K562 (cell line): Measurements from ENCODE around the gene CD164. TPM values are rescaled to one million over a fixed set of nuclear protein-coding genes. Genes with fewer than 3 reads are reported as not detected.

ENCODE experiments used
- ARID2 ChIP-seq: fragments of 450-650 bp; IDR thresholded peaks from 2 replicates; pipeline ENCODE4 v1.6.1; 2017; ENCODE audit warnings: antibody characterized with exemption, mild to moderate bottlenecking
- ATF7 ChIP-seq: fragments of 450-650 bp; IDR thresholded peaks from 2 replicates; pipeline ENCODE4 v1.7.1; 2014; ENCODE audit warnings: mild to moderate bottlenecking, moderate library complexity
- BCOR ChIP-seq: fragments of 450-650 bp; IDR thresholded peaks from 2 replicates; pipeline ENCODE4 v1.6.1; 2016
- CC2D1A ChIP-seq: fragments of 450-650 bp; IDR thresholded peaks from 2 replicates; pipeline ENCODE4 v1.6.1; 2017; ENCODE audit warnings: mild to moderate bottlenecking
- CTBP1 ChIP-seq: fragments of 450-650 bp; IDR thresholded peaks from 2 replicates; pipeline ENCODE4 v1.6.1; 2016; ENCODE audit warnings: borderline replicate concordance
- FOXM1 ChIP-seq, 2 experiments: fragments of 450-650 bp in 1 of 2; sonication (generic) in 1 of 2; formaldehyde crosslinking in 1 of 2; IDR thresholded peaks; 2 replicates each; pipeline versions ENCODE4 v1.6.1 to v1.9.0; 2017 to 2022; ENCODE audit warnings: low read depth in 2 of 2, mild to moderate bottlenecking in 2 of 2, missing genetic modification reagents in 1 of 2, moderate library complexity in 1 of 2
- HEY1 ChIP-seq: fragments of 250-450 bp; sonication (Bioruptor Pico); IDR thresholded peaks from 2 replicates; pipeline ENCODE4 v1.5.0; 2020; ENCODE audit warnings: mild to moderate bottlenecking, moderate library complexity, borderline replicate concordance
- LEF1 ChIP-seq: fragments of 450-650 bp; IDR thresholded peaks from 2 replicates; pipeline ENCODE4 v1.6.1; 2016; ENCODE audit warnings: mild to moderate bottlenecking
- PCBP1 ChIP-seq: fragments of 200-400 bp; formaldehyde crosslinking; IDR thresholded peaks from 2 replicates; pipeline ENCODE4 v1.6.1; 2018; ENCODE audit warnings: mild to moderate bottlenecking, low read depth, low read length; ENCODE audit not compliant: poor library complexity, severe bottlenecking
- RB1 ChIP-seq: fragments of 450-650 bp; IDR thresholded peaks from 2 replicates; pipeline ENCODE4 v1.6.1; 2017; ENCODE audit warnings: low read depth, mild to moderate bottlenecking
- TAF7 ChIP-seq: fragments of 450-650 bp; IDR thresholded peaks from 2 replicates; pipeline ENCODE4 v1.6.1; 2016; ENCODE audit warnings: missing genetic modification characterization, missing compliant biosample characterization
- TARDBP ChIP-seq: fragments of 450-650 bp; IDR thresholded peaks from 2 replicates; pipeline ENCODE4 v1.6.1; 2016
- TCF7 ChIP-seq: sonication (generic); IDR thresholded peaks from 2 replicates; pipeline ENCODE4 v1.6.1; 2016; ENCODE audit warnings: antibody characterized with exemption, borderline replicate concordance
- ZNF444 ChIP-seq: fragments of 250-450 bp; sonication (Bioruptor Pico); IDR thresholded peaks from 2 replicates; pipeline ENCODE4 v1.4.0; 2020; ENCODE audit warnings: mild to moderate bottlenecking, moderate library complexity
- polyA plus RNA-seq, 8 experiments: library from polyadenylated mRNA; depleted of rRNA in 4 of 8; stranded (reverse) in 5 of 8; unstranded in 3 of 8; fragments of >200 nt; fragmentation: Nextera tagmentation in 2 of 8; fragmentation: Illumina TruSeq in 1 of 8; extraction: Ambion mirVana in 2 of 8; extraction: Trizol in 1 of 8; gene quantifications; 2 replicates each; pipeline versions ENCODE4 v1.2.1 to v1.2.3, GENCODE V29; 2011 to 2014; ENCODE audit warnings: inconsistent platforms in 1 of 8, missing spikeins in 1 of 8
- total RNA-seq, 7 experiments: library from RNA; depleted of rRNA in 6 of 7; stranded (reverse); fragments of >200 nt in 6 of 7; fragmentation: Illumina TruSeq in 2 of 7; extraction: Trizol in 2 of 7; gene quantifications; 2 replicates each; pipeline versions ENCODE4 v1.2.1 to v1.2.3, GENCODE V29; 2011 to 2021; ENCODE audit warnings: low replicate concordance in 1 of 7
- TF ChIP-seq, protein P1 (sequence below), 3 experiments: IDR thresholded peaks in 2 of 3; conservative IDR thresholded peaks in 1 of 3; 2 replicates each; pipeline ENCODE4 v1.5.1; 2011 to 2012; ENCODE audit warnings: low read length in 3 of 3, mild to moderate bottlenecking in 3 of 3, control low read depth in 2 of 3, improper control_type of control experiment in 1 of 3, inconsistent platforms in 1 of 3, low read depth in 1 of 3, mixed read lengths in 1 of 3, moderate library complexity in 1 of 3; ENCODE audit not compliant: insufficient read depth in 2 of 3
- TF ChIP-seq, protein P2 (sequence below): sonication (generic); formaldehyde crosslinking; IDR thresholded peaks from 2 replicates; pipeline ENCODE4 v1.8.0; 2023; ENCODE audit warnings: missing genetic modification reagents, mild to moderate bottlenecking, borderline replicate concordance

The CD164 gene
- total and polyA plus RNA-seq, 9 of the 15 experiments (the other 6 are each of a cell fraction or from before 2014, with no cell fraction given) = 79.5 to 317 (median 165) TPM

DNA sequence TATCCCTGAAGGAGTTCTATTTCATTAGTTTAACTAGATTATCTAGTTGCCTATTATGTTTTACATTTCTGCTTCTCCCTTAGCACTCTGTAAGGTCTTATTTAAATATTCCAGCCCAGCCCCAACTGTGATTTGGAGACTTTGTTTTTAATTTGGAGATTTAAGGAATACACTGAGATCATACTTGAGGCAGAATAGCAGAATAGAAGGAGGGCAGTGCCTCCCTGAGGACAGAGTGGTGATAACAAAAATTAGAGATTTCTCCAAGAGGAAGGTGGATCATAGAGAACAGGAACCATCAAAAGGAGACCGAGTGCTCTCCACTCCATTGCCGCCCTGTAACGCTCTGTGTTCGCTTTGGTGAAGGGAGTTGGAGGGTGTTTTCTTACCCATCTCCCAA is 14.8 kb upstream of the CD164 start (continued):
- TF ChIP-seq CTBP1 = 0 out of 2 replicates have a peak, but pooled peaks have one; percentile 32
- TF ChIP-seq LEF1 = no peak
- TF ChIP-seq FOXM1 (IDR thresholded peaks at IDR 0.05; ENCODE audit: low read depth) = no peak
- no peak for TF ChIP-seq FOXM1 (CRISPR knock-in tag; IDR thresholded peaks at IDR 0.05; ENCODE audit: low read depth)
- TF ChIP-seq, protein P1, sequence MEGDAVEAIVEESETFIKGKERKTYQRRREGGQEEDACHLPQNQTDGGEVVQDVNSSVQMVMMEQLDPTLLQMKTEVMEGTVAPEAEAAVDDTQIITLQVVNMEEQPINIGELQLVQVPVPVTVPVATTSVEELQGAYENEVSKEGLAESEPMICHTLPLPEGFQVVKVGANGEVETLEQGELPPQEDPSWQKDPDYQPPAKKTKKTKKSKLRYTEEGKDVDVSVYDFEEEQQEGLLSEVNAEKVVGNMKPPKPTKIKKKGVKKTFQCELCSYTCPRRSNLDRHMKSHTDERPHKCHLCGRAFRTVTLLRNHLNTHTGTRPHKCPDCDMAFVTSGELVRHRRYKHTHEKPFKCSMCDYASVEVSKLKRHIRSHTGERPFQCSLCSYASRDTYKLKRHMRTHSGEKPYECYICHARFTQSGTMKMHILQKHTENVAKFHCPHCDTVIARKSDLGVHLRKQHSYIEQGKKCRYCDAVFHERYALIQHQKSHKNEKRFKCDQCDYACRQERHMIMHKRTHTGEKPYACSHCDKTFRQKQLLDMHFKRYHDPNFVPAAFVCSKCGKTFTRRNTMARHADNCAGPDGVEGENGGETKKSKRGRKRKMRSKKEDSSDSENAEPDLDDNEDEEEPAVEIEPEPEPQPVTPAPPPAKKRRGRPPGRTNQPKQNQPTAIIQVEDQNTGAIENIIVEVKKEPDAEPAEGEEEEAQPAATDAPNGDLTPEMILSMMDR (IDR thresholded peaks at IDR 0.05 in 2 of 3, conservative IDR thresholded peaks at IDR 0.05 in 1 of 3; ENCODE audit: insufficient read depth in 2 of 3, low read depth in 1 of 3, low read length in 3 of 3) = peak; percentile 32 to 72 (median 50); a peak in 4 of 6 replicates
- TF ChIP-seq BCOR = no peak
- TF ChIP-seq CC2D1A = 0 out of 2 replicates have a peak, but pooled peaks have one; percentile 28
- no peak for TF ChIP-seq HEY1 (CRISPR knock-in tag)
- TF ChIP-seq ATF7 = peak; percentile 56
- TF ChIP-seq TARDBP = no peak
- peak; percentile 61; the same call in 1 of the 2 replicates for TF ChIP-seq ARID2
- TF ChIP-seq TAF7 (tag) = no peak
- TF ChIP-seq RB1 = peak; percentile 21; the same call in 1 of the 2 replicates
- no peak for TF ChIP-seq PCBP1
- TF ChIP-seq, protein P2, sequence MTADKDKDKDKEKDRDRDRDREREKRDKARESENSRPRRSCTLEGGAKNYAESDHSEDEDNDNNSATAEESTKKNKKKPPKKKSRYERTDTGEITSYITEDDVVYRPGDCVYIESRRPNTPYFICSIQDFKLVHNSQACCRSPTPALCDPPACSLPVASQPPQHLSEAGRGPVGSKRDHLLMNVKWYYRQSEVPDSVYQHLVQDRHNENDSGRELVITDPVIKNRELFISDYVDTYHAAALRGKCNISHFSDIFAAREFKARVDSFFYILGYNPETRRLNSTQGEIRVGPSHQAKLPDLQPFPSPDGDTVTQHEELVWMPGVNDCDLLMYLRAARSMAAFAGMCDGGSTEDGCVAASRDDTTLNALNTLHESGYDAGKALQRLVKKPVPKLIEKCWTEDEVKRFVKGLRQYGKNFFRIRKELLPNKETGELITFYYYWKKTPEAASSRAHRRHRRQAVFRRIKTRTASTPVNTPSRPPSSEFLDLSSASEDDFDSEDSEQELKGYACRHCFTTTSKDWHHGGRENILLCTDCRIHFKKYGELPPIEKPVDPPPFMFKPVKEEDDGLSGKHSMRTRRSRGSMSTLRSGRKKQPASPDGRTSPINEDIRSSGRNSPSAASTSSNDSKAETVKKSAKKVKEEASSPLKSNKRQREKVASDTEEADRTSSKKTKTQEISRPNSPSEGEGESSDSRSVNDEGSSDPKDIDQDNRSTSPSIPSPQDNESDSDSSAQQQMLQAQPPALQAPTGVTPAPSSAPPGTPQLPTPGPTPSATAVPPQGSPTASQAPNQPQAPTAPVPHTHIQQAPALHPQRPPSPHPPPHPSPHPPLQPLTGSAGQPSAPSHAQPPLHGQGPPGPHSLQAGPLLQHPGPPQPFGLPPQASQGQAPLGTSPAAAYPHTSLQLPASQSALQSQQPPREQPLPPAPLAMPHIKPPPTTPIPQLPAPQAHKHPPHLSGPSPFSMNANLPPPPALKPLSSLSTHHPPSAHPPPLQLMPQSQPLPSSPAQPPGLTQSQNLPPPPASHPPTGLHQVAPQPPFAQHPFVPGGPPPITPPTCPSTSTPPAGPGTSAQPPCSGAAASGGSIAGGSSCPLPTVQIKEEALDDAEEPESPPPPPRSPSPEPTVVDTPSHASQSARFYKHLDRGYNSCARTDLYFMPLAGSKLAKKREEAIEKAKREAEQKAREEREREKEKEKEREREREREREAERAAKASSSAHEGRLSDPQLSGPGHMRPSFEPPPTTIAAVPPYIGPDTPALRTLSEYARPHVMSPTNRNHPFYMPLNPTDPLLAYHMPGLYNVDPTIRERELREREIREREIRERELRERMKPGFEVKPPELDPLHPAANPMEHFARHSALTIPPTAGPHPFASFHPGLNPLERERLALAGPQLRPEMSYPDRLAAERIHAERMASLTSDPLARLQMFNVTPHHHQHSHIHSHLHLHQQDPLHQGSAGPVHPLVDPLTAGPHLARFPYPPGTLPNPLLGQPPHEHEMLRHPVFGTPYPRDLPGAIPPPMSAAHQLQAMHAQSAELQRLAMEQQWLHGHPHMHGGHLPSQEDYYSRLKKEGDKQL (CRISPR knock-in tag) = no peak
- TF ChIP-seq TCF7 = no peak
- TF ChIP-seq ZNF444 = no peak
